HCT116 (cell line): ENCODE results near the gene CHTF18. TPM values are rescaled to one million over a fixed set of nuclear protein-coding genes. Genes with fewer than 3 reads are reported as not detected.

ENCODE experiments used
- ATAC-seq: fragments of 200-7000 bp; cut with Tn5 transposase; 2 replicates; pipeline ENCODE4 v1.9.1; 2020; ENCODE audit warnings: mild to moderate bottlenecking, moderate library complexity
- BruUV-seq: library from RNA; stranded (reverse); fragments of 400-500 nt; replicated peaks from 2 replicates; lab custom pipeline; 2021; lab: Mats Ljungman, UMichigan
- CTCF ChIA-PET: fragments of 300-600 bp; sonication (Branson Sonifier 250); formaldehyde crosslinking; loops from one replicate; lab custom pipeline; 2021; ENCODE audit warnings: antibody characterized with exemption; lab: Charles Lee
- POLR2A ChIA-PET: fragments of 300-600, 350-600 bp; sonication (Branson Sonifier 250); formaldehyde crosslinking; loops from one replicate; lab custom pipeline; 2021; ENCODE audit warnings: antibody characterized with exemption; lab: Charles Lee
- RAD21 ChIA-PET, 2 experiments: fragments of 300-600 bp; sonication (Branson Sonifier 250); formaldehyde crosslinking; loops; one replicate each; lab custom pipeline; 2023; ENCODE audit warnings: low total read pairs in 2 of 2; ENCODE audit not compliant: uncharacterized antibody in 2 of 2, unreplicated experiment in 2 of 2, low non-redundant PET in 1 of 2; lab: Charles Lee
- DNase-seq: peaks from one replicate; pipeline ENCODE4 v3.0.0-alpha.2; 2010; ENCODE audit warnings: low read depth, low spot score
- H2AFZ ChIP-seq: fragments of 200-600 bp; shearing (Covaris generic), sonication (generic); 2 replicates; pipeline ENCODE4 v1.6.1; 2017; ENCODE audit warnings: low read depth, mixed run types, mixed read lengths, antibody characterized with exemption, low read length; ENCODE audit not compliant: poor library complexity, severe bottlenecking
- H3K27ac ChIP-seq: 2 replicates; pipeline ENCODE4 v1.5.1; 2012; ENCODE audit warnings: low read depth, low read length
- H3K27me3 ChIP-seq: fragments of 200-600 bp; sonication (generic); 2 replicates; pipeline ENCODE4 v1.6.1; 2016; ENCODE audit warnings: mixed run types, low read length, mixed read lengths; ENCODE audit not compliant: insufficient read depth
- H3K36me3 ChIP-seq, 2 experiments: fragments of 200-500 bp in 1 of 2; fragments of 200-600 bp in 1 of 2; sonication (Bioruptor generic) in 1 of 2; sonication (generic) in 1 of 2; 2 replicates each; pipeline versions ENCODE4 v1.5.1 to v1.6.1; 2014 to 2016; ENCODE audit warnings: low read length in 2 of 2, inconsistent platforms in 1 of 2, mixed read lengths in 1 of 2, mixed run types in 1 of 2; ENCODE audit not compliant: insufficient read depth in 2 of 2, control insufficient read depth in 1 of 2
- H3K4me1 ChIP-seq, 2 experiments: fragments of 200-600 bp in 1 of 2; sonication (generic) in 1 of 2; 2 replicates each; pipeline versions ENCODE4 v1.5.1 to v1.6.1; 2012 to 2017; ENCODE audit warnings: low read length in 2 of 2, inconsistent platforms in 1 of 2, mild to moderate bottlenecking in 1 of 2, mixed read lengths in 1 of 2, mixed run types in 1 of 2, moderate library complexity in 1 of 2; ENCODE audit not compliant: insufficient read depth in 2 of 2, control insufficient read depth in 1 of 2
- H3K4me2 ChIP-seq: fragments of 200-600 bp; sonication (generic); 2 replicates; pipeline ENCODE4 v1.6.1; 2017; ENCODE audit warnings: mixed run types, low read length, mixed read lengths
- H3K4me3 ChIP-seq, 2 experiments: fragments of 200-600 bp in 1 of 2; sonication (generic) in 1 of 2; replicated peaks in 1 of 2; 2 replicates each; pipeline ENCODE4 v1.5.1; 2011 to 2016; ENCODE audit warnings: low read length in 2 of 2, control low read depth in 1 of 2, low read depth in 1 of 2, mild to moderate bottlenecking in 1 of 2, mixed read lengths in 1 of 2, mixed run types in 1 of 2
- H3K79me2 ChIP-seq: fragments of 200-600 bp; sonication (generic); 2 replicates; pipeline ENCODE4 v1.6.1; 2017; ENCODE audit warnings: mild to moderate bottlenecking, mixed run types, low read length, moderate library complexity, mixed read lengths; ENCODE audit not compliant: insufficient read depth
- H3K9ac ChIP-seq: fragments of 200-600 bp; sonication (generic); 2 replicates; pipeline ENCODE4 v1.6.1; 2016; ENCODE audit warnings: low read length, mixed read lengths
- H3K9me2 ChIP-seq: fragments of 200-600 bp; sonication (generic), shearing (Covaris generic); 2 replicates; pipeline ENCODE4 v1.6.1; 2017; ENCODE audit warnings: mixed run types, mild to moderate bottlenecking, moderate library complexity; ENCODE audit not compliant: insufficient read depth
- H3K9me3 ChIP-seq, 2 experiments: fragments of 200-500 bp in 1 of 2; fragments of 200-600 bp in 1 of 2; sonication (Bioruptor generic) in 1 of 2; sonication (generic) in 1 of 2; 2 replicates each; pipeline ENCODE4 v1.6.1; 2014 to 2017; ENCODE audit warnings: low read length in 2 of 2, mixed read lengths in 2 of 2, inconsistent platforms in 1 of 2, low read depth in 1 of 2, mild to moderate bottlenecking in 1 of 2, mixed run types in 1 of 2, moderate library complexity in 1 of 2; ENCODE audit not compliant: control insufficient read depth in 1 of 2, insufficient read depth in 1 of 2
- H4K20me1 ChIP-seq: fragments of 200-600 bp; sonication (generic), shearing (Covaris generic); 2 replicates; pipeline ENCODE4 v1.6.1; 2017; ENCODE audit warnings: mixed run types, mild to moderate bottlenecking, moderate library complexity; ENCODE audit not compliant: insufficient read depth
- CBX3 ChIP-seq: IDR thresholded peaks from 2 replicates; pipeline ENCODE4 v1.6.1; 2012; ENCODE audit warnings: low read depth
- CEBPB ChIP-seq: IDR thresholded peaks from 2 replicates; pipeline ENCODE4 v1.6.1; 2012; ENCODE audit warnings: low read depth
- ELF1 ChIP-seq: IDR thresholded peaks from 2 replicates; pipeline ENCODE4 v1.6.1; 2012; ENCODE audit warnings: low read depth, borderline replicate concordance
- EZH2 ChIP-seq: fragments of 200-600 bp; sonication (generic); IDR thresholded peaks from 2 replicates; pipeline ENCODE4 v1.6.1; 2017; ENCODE audit warnings: antibody characterized with exemption, mixed run types
- EZH2phosphoT487 ChIP-seq: fragments of 200-600 bp; IDR thresholded peaks from 2 replicates; pipeline ENCODE4 v1.6.1; 2018; ENCODE audit warnings: antibody characterized with exemption, borderline replicate concordance
- JUND ChIP-seq: IDR thresholded peaks from 2 replicates; pipeline ENCODE4 v1.6.1; 2012
- MAX ChIP-seq: IDR thresholded peaks from 2 replicates; pipeline ENCODE4 v1.6.1; 2012
- POLR2A ChIP-seq: IDR thresholded peaks from 2 replicates; pipeline ENCODE4 v1.7.0; 2011; ENCODE audit warnings: borderline replicate concordance; ENCODE audit not compliant: insufficient read depth, insufficient read length; ENCODE audit errors: extremely low read depth
- POLR2AphosphoS5 ChIP-seq: IDR thresholded peaks from 2 replicates; pipeline ENCODE4 v1.6.1; 2011; ENCODE audit warnings: mild to moderate bottlenecking, low read depth, low read length, moderate library complexity
- RAD21 ChIP-seq: IDR thresholded peaks from 2 replicates; pipeline ENCODE4 v1.6.1; 2012; ENCODE audit warnings: low read depth, mild to moderate bottlenecking
- REST ChIP-seq: IDR thresholded peaks from 2 replicates; pipeline ENCODE4 v1.6.1; 2012; ENCODE audit warnings: low read depth
- SIN3A ChIP-seq: IDR thresholded peaks from 2 replicates; pipeline ENCODE4 v1.6.1; 2012; ENCODE audit warnings: low read depth
- SP1 ChIP-seq: IDR thresholded peaks from 2 replicates; pipeline ENCODE4 v1.6.1; 2012; ENCODE audit warnings: low read depth
- SRF ChIP-seq: IDR thresholded peaks from 2 replicates; pipeline ENCODE4 v1.6.1; 2012; ENCODE audit warnings: low read depth
- TCF7L2 ChIP-seq: IDR thresholded peaks from 2 replicates; pipeline ENCODE4 v1.7.0; 2011; ENCODE audit warnings: borderline replicate concordance, inconsistent platforms; ENCODE audit not compliant: insufficient read depth, insufficient read length; ENCODE audit errors: extremely low read depth
- YY1 ChIP-seq: IDR thresholded peaks from 2 replicates; pipeline ENCODE4 v1.6.1; 2011; ENCODE audit warnings: low read length, low read depth, moderate library complexity, mild to moderate bottlenecking; ENCODE audit not compliant: insufficient replicate concordance; ENCODE audit errors: extremely low read depth
- ZFX ChIP-seq: fragments of 450-650 bp; IDR thresholded peaks from 2 replicates; pipeline ENCODE4 v1.6.1; 2017
- ZNF274 ChIP-seq: fragments of 200-500 bp; sonication (Bioruptor generic); IDR thresholded peaks from 2 replicates; pipeline ENCODE4 v1.6.1; 2014; ENCODE audit warnings: mild to moderate bottlenecking, low read depth, low read length, inconsistent platforms
- intact Hi-C: fragments of 100-400 bp; cut with micrococcal nuclease; formaldehyde crosslinking; loops from 2 replicates; pipeline ENCODE4 v1.10.0; 2022
- total RNA-seq: library from RNA; stranded (reverse); gene quantifications from one replicate; pipeline ENCODE4 v1.2.1, GENCODE V29; 2021; ENCODE audit not compliant: unreplicated experiment
- TF ChIP-seq, protein P1 (sequence below), 3 experiments: fragments of 200-600 bp in 1 of 3; sonication (generic) in 1 of 3; IDR thresholded peaks in 2 of 3; conservative IDR thresholded peaks in 1 of 3; 2 replicates each; pipeline ENCODE4 v1.5.1; 2012 to 2017; ENCODE audit warnings: low read depth in 2 of 3, low read length in 2 of 3, antibody characterized with exemption in 1 of 3, borderline replicate concordance in 1 of 3, control low read depth in 1 of 3, mild to moderate bottlenecking in 1 of 3, mixed read lengths in 1 of 3, mixed run types in 1 of 3, moderate library complexity in 1 of 3; ENCODE audit not compliant: insufficient read depth in 1 of 3
- TF ChIP-seq, protein P2 (sequence below): IDR thresholded peaks from 2 replicates; pipeline ENCODE4 v1.6.1; 2012

The CHTF18 gene
- total RNA-seq, 1 experiment from 2014 or later: 145 TPM

DNA sequence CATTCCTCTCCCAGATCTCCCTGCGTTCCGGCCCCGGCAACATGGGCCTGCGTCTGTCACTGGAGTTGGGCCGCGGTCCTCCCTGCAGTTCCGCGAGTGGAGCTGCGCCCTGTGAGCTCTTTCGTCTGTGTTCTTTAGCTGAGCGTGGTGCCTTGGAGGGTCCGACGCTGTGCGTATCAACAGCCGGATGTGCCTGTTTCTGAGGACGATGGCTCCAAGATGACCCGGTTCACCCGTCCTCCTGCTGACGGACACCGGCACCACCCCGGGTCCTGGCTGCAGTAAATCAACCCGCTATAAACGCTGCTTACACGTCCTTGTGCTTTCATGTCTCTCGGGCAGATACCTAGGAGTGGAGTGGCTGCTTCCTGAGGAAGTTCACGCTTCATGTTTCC is 56.9 kb downstream of the CHTF18 start:
- Histone ChIP-seq H3K27me3 (no peaks in the 10 kb centered on the region), H3K79me2 (no peaks in the 10 kb centered on the region), H3K9ac (no peak overlapping the region), H3K4me1 (no peaks in the 10 kb centered on the region), H3K36me3 (no peaks in the 10 kb centered on the region), H3K4me2 (no peak overlapping the region), H3K4me3 (no peak overlapping the region), H3K27ac (no peak overlapping the region), H4K20me1 (no peaks in the 10 kb centered on the region), H3K9me3 (peaks cover 3 to 8% of the 10 kb centered on the region in 2 experiments; a peak in 2 of 4 replicates), H2AFZ (no peak overlapping the region), H3K9me2 (no peaks in the 10 kb centered on the region)
- POLR2A ChIA-PET: no interaction called here
- CTCF ChIA-PET: no interaction called here
- ATAC-seq (no peak), DNase-seq (no peak)
- TF ChIP-seq, protein P1, sequence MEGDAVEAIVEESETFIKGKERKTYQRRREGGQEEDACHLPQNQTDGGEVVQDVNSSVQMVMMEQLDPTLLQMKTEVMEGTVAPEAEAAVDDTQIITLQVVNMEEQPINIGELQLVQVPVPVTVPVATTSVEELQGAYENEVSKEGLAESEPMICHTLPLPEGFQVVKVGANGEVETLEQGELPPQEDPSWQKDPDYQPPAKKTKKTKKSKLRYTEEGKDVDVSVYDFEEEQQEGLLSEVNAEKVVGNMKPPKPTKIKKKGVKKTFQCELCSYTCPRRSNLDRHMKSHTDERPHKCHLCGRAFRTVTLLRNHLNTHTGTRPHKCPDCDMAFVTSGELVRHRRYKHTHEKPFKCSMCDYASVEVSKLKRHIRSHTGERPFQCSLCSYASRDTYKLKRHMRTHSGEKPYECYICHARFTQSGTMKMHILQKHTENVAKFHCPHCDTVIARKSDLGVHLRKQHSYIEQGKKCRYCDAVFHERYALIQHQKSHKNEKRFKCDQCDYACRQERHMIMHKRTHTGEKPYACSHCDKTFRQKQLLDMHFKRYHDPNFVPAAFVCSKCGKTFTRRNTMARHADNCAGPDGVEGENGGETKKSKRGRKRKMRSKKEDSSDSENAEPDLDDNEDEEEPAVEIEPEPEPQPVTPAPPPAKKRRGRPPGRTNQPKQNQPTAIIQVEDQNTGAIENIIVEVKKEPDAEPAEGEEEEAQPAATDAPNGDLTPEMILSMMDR (IDR thresholded peaks at IDR 0.05 in 2 of 3, conservative IDR thresholded peaks at IDR 0.05 in 1 of 3; ENCODE audit: borderline replicate concordance in 1 of 3, insufficient read depth in 1 of 3, low read depth in 2 of 3, low read length in 2 of 3): no peak
- TF ChIP-seq JUND (no peak), SP1 (no peak), SIN3A (no peak), SRF (no peak), POLR2A (no peak), RAD21 (no peak), EZH2phosphoT487 (no peak), TCF7L2 (no peak), ZNF274 (no peak), MAX (no peak), CBX3 (no peak), POLR2AphosphoS5 (no peak), CEBPB (no peak), EZH2 (no peak), ELF1 (no peak), ZFX (no peak), YY1 (no peak), REST (no peak)
- TF ChIP-seq, protein P2, sequence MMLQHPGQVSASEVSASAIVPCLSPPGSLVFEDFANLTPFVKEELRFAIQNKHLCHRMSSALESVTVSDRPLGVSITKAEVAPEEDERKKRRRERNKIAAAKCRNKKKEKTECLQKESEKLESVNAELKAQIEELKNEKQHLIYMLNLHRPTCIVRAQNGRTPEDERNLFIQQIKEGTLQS: no peak
- RAD21 ChIA-PET: no interaction called here
- no TSS peak for BruUV-seq
- intact Hi-C loops: no loop called here
